HG02763 (cell line): ENCODE data around the gene PTPRT.

Source experiments
- ATAC-seq: cut with Tn5 transposase; IDR thresholded peaks from one replicate; pipeline ENCODE4 v1.9.1; 2021; ENCODE audit warnings: mild to moderate bottlenecking, moderate library complexity; ENCODE audit not compliant: unreplicated experiment

PTPRT gene

DNA sequence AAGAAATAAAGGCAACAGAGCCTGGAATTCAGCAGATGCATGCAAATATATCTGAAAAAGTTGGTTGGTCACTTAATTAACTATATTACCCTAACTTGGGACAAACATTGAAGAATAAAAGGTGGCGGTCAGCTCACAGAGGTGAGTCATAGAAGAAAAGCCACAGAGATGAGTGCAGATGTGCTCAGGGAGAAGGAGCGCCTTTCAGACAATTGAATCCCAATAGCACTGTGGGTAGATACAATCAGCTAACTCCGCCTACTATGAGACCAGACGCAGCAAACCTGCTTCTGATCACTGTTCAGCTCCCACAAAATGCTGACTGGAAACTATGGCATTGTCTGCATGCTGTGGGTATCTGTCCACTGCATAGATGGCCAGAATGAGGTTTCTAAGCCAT is 447.8 kb downstream of the PTPRT start:
- ATAC-seq = no peak

- no peak for ATAC-seq
Observed at GRCh38 chr20:42740226-42740870, 449.4 kb downstream of the PTPRT start.

DNA sequence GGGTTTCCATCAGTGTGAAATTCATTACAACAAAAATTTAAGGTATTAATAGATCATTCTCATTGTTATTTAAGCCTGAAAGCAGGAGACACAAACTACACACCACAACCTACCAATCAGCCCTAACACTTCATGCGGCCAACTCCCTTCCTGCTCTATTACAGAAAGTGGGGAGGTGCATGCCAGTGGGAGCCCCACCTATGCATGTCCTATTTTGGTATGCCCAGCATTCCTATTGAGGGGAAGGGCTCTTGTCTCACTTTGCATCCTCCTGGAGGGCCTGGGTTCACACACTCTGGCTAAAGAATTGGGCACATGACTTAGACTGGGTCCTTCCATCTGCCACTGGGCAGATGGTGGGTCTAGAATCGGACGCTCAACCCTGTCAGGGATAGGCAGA is 450.0 kb downstream of the PTPRT start:
- ATAC-seq = no peak

DNA sequence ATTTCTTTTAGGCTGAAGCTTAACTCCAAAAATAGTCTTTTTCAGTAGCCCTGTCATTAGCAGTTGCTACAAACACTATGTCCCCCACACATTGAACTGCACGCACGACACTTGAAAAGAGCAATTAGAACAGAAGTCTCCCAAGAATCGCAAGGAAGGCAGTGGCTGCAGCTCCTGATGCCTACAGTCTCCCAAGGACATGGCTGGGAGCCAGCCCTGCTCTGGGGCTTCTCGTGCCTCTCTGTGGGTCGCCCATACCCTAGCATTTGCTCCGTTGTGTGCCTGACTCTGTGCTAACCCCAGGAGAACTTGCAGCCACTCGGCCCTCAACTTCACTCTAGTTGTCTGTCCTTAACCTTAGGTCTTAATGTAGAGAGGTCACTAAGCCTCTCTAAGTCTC is 454.2 kb downstream of the PTPRT start:
- no peak for ATAC-seq

GRCh38 chr20:42734660-42735368 is 454.9 kb downstream of the PTPRT start:
- no peak for ATAC-seq

DNA sequence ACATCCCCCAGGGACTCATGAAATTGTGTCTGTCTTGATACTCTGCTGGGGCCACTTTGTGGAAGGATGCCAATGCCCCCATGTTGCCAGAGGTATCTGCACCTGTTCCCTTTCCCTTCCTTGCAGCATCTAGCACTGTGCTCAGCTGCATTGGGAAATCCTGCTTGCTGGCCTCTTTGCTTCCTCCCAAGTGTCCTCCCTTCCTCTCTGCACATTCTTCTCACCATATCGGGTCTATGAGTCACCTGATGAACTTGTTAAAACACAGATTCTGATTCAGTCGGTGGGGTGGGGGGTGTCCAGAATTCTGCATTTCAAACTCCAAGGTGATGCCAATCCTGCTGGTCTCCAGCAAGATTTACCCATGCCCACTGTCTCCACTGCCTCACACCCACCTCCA is 467.8 kb downstream of the PTPRT start:
- no peak for ATAC-seq

DNA sequence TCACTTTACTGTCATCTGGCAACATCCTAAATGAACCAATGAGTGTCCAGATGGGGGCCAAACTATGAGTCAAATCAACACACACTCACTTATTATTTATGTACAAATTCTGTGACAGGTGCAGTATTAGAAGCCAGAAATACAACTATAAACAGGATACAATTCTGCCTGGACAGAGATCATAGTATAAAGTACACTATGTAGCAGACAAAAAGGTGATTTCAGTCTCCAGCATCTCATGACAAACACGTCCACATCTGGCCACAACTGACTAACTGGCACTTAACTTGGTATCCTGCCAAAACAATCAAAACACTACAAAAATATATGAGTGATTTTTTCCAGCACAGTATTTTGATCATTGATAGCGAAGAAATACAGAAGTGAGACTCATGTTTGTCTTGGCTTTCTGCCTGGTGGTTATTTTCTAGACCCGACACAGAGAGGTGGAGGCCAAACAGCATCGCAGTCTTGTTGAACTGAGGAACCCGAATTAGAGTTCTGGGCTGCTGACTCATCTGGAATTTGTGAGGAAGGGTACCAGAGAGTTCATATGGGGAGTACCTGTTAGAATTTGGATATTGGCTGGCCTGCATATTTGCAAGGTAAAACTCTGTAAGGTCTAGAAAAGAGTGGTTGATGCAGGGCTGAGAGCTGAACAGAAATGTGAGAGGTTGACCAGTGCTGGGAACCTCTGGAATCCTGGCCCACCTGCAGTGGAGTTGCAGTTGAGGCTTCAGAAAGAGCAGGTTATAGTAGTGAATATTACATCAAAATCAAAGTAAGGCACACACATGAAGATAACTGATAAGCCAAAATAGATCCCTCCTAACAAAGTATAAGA is 475.2 kb downstream of the PTPRT start:
- no peak for ATAC-seq

GRCh38 chr20:42708266-42708665 is 481.4 kb downstream of the PTPRT start:
- ATAC-seq = no peak

GRCh38 chr20:42706759-42707158 is 482.9 kb downstream of the PTPRT start:
- ATAC-seq = no peak

DNA sequence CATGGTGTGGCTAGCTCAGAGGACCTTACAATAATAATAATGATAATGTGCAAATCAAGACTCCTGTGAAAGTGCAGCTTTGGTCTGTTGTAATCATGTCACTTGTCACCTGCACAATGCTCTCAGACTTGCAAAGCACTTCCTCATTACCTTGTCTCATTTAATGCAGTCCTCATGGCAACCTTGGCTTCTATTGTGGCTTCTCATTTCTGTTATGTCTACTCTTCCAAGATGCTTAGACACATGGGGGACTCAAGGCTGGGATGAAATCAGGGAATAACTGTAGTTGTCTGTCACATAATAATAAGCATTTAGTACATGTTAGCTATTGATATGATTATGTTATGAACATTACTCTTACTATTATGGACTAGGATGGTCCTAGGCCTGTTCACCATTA is 484.2 kb downstream of the PTPRT start:
- ATAC-seq = no peak

DNA sequence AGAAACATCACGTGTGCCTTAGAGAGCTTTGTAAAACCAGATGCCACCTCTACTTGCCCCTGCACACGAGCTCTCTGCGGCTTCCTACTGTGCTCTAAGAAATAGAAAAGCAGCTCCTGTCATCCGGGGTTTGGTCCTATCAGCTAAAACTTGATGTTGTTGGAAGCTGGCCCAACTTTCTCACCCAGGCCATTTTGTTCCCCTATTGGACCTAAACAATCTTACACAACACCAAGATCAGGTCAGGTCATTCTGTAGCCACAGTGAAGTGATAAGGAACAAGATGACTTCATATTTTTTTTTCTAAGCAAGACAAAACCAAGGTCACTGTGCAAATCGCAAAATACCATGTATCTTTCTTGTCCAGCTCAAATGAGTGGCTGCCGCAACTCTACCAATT is 486.0 kb downstream of the PTPRT start:
- ATAC-seq = no peak

- ATAC-seq = no peak
Observed at GRCh38 chr20:42701948-42702347, 487.8 kb downstream of the PTPRT start.

- no peak for ATAC-seq
Observed at GRCh38 chr20:42700372-42700771, 489.3 kb downstream of the PTPRT start.

GRCh38 chr20:42697962-42698361 is 491.7 kb downstream of the PTPRT start:
- no peak for ATAC-seq

GRCh38 chr20:42690842-42691437 is 498.8 kb downstream of the PTPRT start:
- ATAC-seq = no peak

- no peak for ATAC-seq
Observed at GRCh38 chr20:42688576-42688975, 501.1 kb downstream of the PTPRT start.

DNA sequence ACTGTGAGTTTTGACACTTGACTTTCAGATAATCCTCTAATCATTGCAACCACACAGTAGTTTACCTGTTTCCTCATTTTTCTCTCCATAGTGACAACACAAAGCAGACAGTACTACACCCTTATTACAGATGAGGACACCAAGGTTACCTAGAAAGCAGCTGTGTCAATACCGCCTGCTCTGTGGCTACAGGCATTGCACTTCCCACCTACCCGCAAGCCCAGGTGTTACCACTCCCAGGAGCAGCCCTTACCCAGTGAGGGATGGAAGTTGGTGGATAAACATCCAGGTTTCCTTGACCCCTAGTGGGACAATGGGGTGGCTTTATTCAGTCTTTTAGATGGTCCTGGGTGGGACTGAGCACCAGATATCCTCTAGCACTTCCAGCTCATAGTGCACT is 503.6 kb downstream of the PTPRT start:
- no peak for ATAC-seq

- no peak for ATAC-seq
Observed at GRCh38 chr20:42678895-42679294, 510.8 kb downstream of the PTPRT start.

DNA sequence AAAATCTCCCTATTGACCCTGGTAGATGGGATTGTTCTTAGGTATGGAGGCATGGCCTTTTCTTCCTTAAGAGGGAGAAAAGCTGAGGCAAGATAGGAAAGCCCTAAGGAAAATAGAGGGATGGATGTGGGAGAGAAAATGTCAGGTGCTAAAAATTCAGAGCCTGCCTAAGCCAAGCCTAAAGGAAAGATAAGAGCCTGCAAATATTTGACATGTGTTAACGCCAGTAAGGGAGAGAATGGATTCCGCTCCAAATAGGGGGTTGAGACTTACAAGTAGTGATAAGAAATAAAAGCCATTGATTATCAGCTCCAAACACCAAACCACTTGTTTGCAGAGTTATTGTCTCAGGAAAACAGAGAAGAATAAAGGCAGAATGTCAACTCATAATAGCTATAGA is 533.6 kb downstream of the PTPRT start:
- ATAC-seq = no peak

DNA sequence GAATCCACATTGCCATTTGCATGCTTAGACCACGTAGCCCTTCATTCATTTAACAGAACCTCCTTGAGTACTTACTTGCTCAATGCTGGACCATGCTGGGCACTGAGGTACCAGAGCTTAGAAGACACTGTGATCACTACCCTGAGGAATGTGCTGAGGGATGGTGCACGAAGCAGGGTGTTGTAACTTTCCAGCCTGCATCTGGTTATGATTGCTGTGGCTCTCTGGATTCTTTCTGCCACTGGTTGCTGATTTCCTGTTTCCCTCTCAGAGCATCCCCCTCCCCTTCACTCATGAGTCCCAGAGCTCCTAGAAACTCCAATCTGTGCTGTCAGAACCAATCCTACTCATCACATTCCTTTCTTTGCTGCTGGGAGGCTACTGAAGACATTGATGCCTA is 537.4 kb downstream of the PTPRT start:
- ATAC-seq = no peak

DNA sequence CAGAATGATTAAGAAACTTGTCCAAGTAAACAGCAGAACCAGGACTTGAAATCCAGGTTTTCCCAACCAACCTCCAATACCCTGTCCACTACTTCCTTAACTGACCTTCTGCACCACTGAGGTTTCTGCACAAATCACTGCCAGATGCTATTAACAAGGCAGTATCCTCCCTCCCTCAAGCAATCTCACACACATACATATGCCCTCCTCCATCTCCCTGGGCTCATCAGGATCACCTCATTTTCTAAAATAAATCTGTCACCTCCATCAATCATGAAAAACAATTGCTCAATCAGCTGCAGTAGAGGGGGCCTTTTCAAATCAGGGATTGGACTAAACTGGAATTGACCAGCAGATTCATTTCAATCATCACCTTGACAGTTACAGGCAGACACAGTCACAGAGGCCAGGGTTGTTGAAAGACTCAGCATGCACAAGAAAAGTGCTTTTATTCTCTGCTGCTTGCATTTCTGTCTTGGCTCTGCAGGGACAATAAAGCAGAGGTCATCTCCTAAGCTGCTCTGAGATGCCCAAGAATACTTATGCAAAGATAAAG is 539.4 kb downstream of the PTPRT start:
- ATAC-seq = no peak
